Liver (tissue), 9 donors: ENCODE data around the gene TM9SF3. TPM values are rescaled to one million over a fixed set of nuclear protein-coding genes. Genes with fewer than 3 reads are reported as not detected.

ENCODE experiments used
- DNase-seq: peaks from one replicate; pipeline ENCODE4 v3.0.0-alpha.2; 2017; ENCODE audit warnings: low spot score
- H3K27ac ChIP-seq, 2 donors: one replicate each; pipeline ENCODE4 v1.7.0; 2013; ENCODE audit warnings: inconsistent platforms in 2 of 2, low read length in 2 of 2, control low read depth in 1 of 2, low read depth in 1 of 2, mild to moderate bottlenecking in 1 of 2
- H3K27me3 ChIP-seq, 4 donors: one replicate each; pipeline versions ENCODE4 v1.6.1 to v1.7.0; 2013; ENCODE audit warnings: low read length in 3 of 4, inconsistent platforms in 1 of 4, mild to moderate bottlenecking in 1 of 4, moderate library complexity in 1 of 4; ENCODE audit not compliant: control insufficient read depth in 4 of 4, insufficient read depth in 4 of 4
- H3K36me3 ChIP-seq, 4 donors: one replicate each; pipeline versions ENCODE4 v1.6.1 to v1.7.0; 2013; ENCODE audit warnings: low read length in 3 of 4, mild to moderate bottlenecking in 3 of 4, low read depth in 1 of 4, moderate library complexity in 1 of 4; ENCODE audit not compliant: control insufficient read depth in 4 of 4, insufficient read depth in 3 of 4
- H3K4me1 ChIP-seq, 4 donors: one replicate each; pipeline versions ENCODE4 v1.6.1 to v1.7.0; 2013; ENCODE audit warnings: low read length in 3 of 4, mild to moderate bottlenecking in 3 of 4, moderate library complexity in 1 of 4; ENCODE audit not compliant: control insufficient read depth in 4 of 4, insufficient read depth in 4 of 4
- H3K4me3 ChIP-seq, 3 donors: one replicate each; pipeline versions ENCODE4 v1.6.1 to v1.7.0; 2013; ENCODE audit warnings: low read length in 3 of 3, control low read depth in 1 of 3, low read depth in 1 of 3, mild to moderate bottlenecking in 1 of 3
- H3K9ac ChIP-seq, 2 donors: one replicate each; pipeline ENCODE4 v1.7.0; 2013; ENCODE audit warnings: low read length in 2 of 2, mild to moderate bottlenecking in 2 of 2, moderate library complexity in 2 of 2, control low read depth in 1 of 2, low read depth in 1 of 2
- H3K9me3 ChIP-seq, 4 donors: one replicate each; pipeline versions ENCODE4 v1.6.1 to v1.7.0; 2013; ENCODE audit warnings: low read length in 3 of 4; ENCODE audit not compliant: control insufficient read depth in 4 of 4
- FOXA1 ChIP-seq: IDR thresholded peaks from 2 replicates; pipeline ENCODE4 v1.6.1; 2016; ENCODE audit warnings: antibody characterized with exemption
- FOXA2 ChIP-seq: IDR thresholded peaks from 2 replicates; pipeline ENCODE4 v1.6.1; 2016; ENCODE audit warnings: antibody characterized with exemption
- JUND ChIP-seq, 2 donors: IDR thresholded peaks; 2 replicates each; pipeline ENCODE4 v1.6.1; 2016; ENCODE audit warnings: antibody characterized with exemption in 2 of 2
- NR2F2 ChIP-seq: IDR thresholded peaks from 2 replicates; pipeline ENCODE4 v1.6.1; 2016; ENCODE audit warnings: antibody characterized with exemption
- RXRA ChIP-seq, 2 donors: IDR thresholded peaks; 2 replicates each; pipeline ENCODE4 v1.6.1; 2017 to 2018; ENCODE audit warnings: antibody characterized with exemption in 2 of 2, mild to moderate bottlenecking in 1 of 2
- TAF1 ChIP-seq: conservative IDR thresholded peaks from 2 replicates; pipeline ENCODE4 v1.6.1; 2016; ENCODE audit warnings: antibody characterized with exemption, mild to moderate bottlenecking
- WGBS: extraction: QIAGEN DNeasy Blood & Tissue Kit; methylation state at CpG from one replicate; pipeline ENCODE4 v1.1.7; 2013; 5-methylcytosine and 5-hydroxymethylcytosine counted together
- polyA plus RNA-seq, 2 donors: library from polyadenylated mRNA; stranded (reverse) in 1 of 2; unstranded in 1 of 2; fragments of 200-250 nt in 1 of 2; fragments of >200 nt in 1 of 2; fragmentation: Nextera tagmentation in 1 of 2; extraction: Ambion mirVana in 1 of 2; gene quantifications; one replicate each; pipeline versions ENCODE4 v1.2.1 to v1.2.3, GENCODE V29; 2013 to 2015
- total RNA-seq, 2 donors: library from RNA; depleted of rRNA; stranded (reverse); fragments of >200 nt; gene quantifications; one replicate each; pipeline ENCODE4 v1.2.3, GENCODE V29; 2014
- TF ChIP-seq, protein P1 (sequence below): fragments of 150-350 bp; IDR thresholded peaks from 2 replicates; pipeline ENCODE4 v1.5.1; 2017; ENCODE audit warnings: improper control_type of control experiment, low read depth, low read length; ENCODE audit not compliant: missing input control
- TF ChIP-seq, protein P2 (sequence below): IDR thresholded peaks from 2 replicates; pipeline ENCODE4 v1.6.1; 2016; ENCODE audit warnings: antibody characterized with exemption
- TF ChIP-seq, protein P3 (sequence below): IDR thresholded peaks from 2 replicates; pipeline ENCODE4 v1.6.1; 2016; ENCODE audit warnings: antibody characterized with exemption, mild to moderate bottlenecking
- donor health status: healthy.
- donor health status: healthy.
- donor health status: healthy.
- donor health status: healthy.
- donor health status: healthy.

TM9SF3 gene
- total and polyA plus RNA-seq, 4 donors = 20.5 to 115 (median 55.4) TPM

DNA sequence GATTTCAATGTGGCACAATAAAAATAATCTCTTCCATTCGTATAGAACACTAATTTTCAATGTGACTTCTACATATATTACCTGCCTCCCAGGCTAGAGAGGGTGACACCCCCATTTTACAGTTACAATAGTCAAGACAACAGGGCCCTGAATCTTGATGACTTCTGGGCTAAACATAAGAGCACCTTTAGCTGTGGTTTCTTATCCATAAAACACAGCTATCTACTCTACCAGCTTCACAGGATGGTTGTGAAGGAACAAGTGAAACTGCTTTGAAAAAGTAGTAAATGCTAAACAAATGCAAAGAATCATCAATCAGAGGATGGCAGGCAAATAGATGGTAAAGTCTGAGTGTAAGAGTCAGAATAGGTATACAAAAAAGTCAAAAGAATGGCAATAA lies 69.5 kb downstream of the TM9SF3 start:
- Histone ChIP-seq H3K4me1 (peaks cover 17 to 22% (median 18%) of the 10 kb centered on the region in 4 donors), H3K27me3 (no peaks in the 10 kb centered on the region), H3K9me3 (no peaks in the 10 kb centered on the region), H3K9ac (no peak overlapping the region), H3K4me3 (no peak overlapping the region), H3K36me3 (peaks cover 1 to 19% (median 16%) of the 10 kb centered on the region in 4 donors), H3K27ac (no peak overlapping the region)
- no peak for DNase-seq
- no peak for TF ChIP-seq TAF1
- TF ChIP-seq JUND (IDR thresholded peaks at IDR 0.05) = no peak
- TF ChIP-seq, protein P1, sequence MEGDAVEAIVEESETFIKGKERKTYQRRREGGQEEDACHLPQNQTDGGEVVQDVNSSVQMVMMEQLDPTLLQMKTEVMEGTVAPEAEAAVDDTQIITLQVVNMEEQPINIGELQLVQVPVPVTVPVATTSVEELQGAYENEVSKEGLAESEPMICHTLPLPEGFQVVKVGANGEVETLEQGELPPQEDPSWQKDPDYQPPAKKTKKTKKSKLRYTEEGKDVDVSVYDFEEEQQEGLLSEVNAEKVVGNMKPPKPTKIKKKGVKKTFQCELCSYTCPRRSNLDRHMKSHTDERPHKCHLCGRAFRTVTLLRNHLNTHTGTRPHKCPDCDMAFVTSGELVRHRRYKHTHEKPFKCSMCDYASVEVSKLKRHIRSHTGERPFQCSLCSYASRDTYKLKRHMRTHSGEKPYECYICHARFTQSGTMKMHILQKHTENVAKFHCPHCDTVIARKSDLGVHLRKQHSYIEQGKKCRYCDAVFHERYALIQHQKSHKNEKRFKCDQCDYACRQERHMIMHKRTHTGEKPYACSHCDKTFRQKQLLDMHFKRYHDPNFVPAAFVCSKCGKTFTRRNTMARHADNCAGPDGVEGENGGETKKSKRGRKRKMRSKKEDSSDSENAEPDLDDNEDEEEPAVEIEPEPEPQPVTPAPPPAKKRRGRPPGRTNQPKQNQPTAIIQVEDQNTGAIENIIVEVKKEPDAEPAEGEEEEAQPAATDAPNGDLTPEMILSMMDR = no peak
- TF ChIP-seq RXRA (IDR thresholded peaks at IDR 0.05) = no peak
- no peak for TF ChIP-seq FOXA1
- TF ChIP-seq FOXA2 = no peak
- TF ChIP-seq, protein P2, sequence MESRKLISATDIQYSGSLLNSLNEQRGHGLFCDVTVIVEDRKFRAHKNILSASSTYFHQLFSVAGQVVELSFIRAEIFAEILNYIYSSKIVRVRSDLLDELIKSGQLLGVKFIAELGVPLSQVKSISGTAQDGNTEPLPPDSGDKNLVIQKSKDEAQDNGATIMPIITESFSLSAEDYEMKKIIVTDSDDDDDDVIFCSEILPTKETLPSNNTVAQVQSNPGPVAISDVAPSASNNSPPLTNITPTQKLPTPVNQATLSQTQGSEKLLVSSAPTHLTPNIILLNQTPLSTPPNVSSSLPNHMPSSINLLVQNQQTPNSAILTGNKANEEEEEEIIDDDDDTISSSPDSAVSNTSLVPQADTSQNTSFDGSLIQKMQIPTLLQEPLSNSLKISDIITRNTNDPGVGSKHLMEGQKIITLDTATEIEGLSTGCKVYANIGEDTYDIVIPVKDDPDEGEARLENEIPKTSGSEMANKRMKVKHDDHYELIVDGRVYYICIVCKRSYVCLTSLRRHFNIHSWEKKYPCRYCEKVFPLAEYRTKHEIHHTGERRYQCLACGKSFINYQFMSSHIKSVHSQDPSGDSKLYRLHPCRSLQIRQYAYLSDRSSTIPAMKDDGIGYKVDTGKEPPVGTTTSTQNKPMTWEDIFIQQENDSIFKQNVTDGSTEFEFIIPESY = no peak
- WGBS = 94% methylated on average over 1 of the region's 1 CpG

DNA sequence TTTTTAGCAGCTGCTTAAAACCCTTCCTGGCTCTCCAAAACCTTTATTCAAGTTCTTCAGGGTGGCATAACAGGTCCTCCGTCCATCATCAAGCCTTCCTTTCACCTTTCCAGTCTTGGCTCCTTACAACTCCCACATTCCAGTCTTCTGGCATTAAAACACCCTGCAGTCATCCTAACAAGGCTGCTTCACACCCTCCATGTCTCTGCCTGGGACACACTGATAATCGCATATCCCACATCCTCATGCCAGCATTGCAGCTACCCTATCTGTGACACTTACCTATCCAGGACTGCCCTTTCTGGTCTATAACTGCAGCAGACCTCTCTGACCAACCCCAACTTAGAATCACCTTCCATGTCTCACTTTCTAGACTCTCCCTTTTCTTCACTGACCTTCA lies 70.5 kb downstream of the TM9SF3 start:
- Histone ChIP-seq H3K4me3 (no peak overlapping the region), H3K4me1 (peaks cover 17 to 24% (median 19%) of the 10 kb centered on the region in 4 donors), H3K27me3 (no peaks in the 10 kb centered on the region), H3K9me3 (no peaks in the 10 kb centered on the region), H3K36me3 (peaks cover 1 to 13% (median 9%) of the 10 kb centered on the region in 4 donors), H3K27ac (no peak overlapping the region), H3K9ac (no peak overlapping the region)
- 90% methylated on average over 2 of the region's 2 CpGs for WGBS
- TF ChIP-seq RXRA (IDR thresholded peaks at IDR 0.05) (no peak), TAF1 (no peak), NR2F2 (no peak), FOXA2 (no peak)
- TF ChIP-seq, protein P2 = no peak
- TF ChIP-seq, protein P3, sequence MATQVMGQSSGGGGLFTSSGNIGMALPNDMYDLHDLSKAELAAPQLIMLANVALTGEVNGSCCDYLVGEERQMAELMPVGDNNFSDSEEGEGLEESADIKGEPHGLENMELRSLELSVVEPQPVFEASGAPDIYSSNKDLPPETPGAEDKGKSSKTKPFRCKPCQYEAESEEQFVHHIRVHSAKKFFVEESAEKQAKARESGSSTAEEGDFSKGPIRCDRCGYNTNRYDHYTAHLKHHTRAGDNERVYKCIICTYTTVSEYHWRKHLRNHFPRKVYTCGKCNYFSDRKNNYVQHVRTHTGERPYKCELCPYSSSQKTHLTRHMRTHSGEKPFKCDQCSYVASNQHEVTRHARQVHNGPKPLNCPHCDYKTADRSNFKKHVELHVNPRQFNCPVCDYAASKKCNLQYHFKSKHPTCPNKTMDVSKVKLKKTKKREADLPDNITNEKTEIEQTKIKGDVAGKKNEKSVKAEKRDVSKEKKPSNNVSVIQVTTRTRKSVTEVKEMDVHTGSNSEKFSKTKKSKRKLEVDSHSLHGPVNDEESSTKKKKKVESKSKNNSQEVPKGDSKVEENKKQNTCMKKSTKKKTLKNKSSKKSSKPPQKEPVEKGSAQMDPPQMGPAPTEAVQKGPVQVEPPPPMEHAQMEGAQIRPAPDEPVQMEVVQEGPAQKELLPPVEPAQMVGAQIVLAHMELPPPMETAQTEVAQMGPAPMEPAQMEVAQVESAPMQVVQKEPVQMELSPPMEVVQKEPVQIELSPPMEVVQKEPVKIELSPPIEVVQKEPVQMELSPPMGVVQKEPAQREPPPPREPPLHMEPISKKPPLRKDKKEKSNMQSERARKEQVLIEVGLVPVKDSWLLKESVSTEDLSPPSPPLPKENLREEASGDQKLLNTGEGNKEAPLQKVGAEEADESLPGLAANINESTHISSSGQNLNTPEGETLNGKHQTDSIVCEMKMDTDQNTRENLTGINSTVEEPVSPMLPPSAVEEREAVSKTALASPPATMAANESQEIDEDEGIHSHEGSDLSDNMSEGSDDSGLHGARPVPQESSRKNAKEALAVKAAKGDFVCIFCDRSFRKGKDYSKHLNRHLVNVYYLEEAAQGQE = no peak
- no peak for DNase-seq
